HG02623 (cell line): ENCODE data around the gene ROR1.
"Not testable (repeated sequence)": the region's sequence is repeated elsewhere in the genome, so short reads cannot be mapped to it uniquely, and the experiment has no call there.

Experiments
- ATAC-seq: cut with Tn5 transposase; IDR thresholded peaks from one replicate; pipeline ENCODE4 v1.9.1; 2021; ENCODE audit warnings: moderate library complexity; ENCODE audit not compliant: unreplicated experiment

Gene ROR1

GRCh38 chr1:63790989-63791388, 17.2 kb downstream of the ROR1 start:
- ATAC-seq = no peak

GRCh38 chr1:63792152-63792551, 18.3 kb downstream of the ROR1 start:
- ATAC-seq = no peak

GRCh38 chr1:63793741-63794240, 20.0 kb downstream of the ROR1 start:
- no peak for ATAC-seq

- no peak for ATAC-seq
Measured at GRCh38 chr1:63794354-63794753, 20.5 kb downstream of the ROR1 start.

- no peak for ATAC-seq
Measured at GRCh38 chr1:63794939-63795378, 21.1 kb downstream of the ROR1 start.

- ATAC-seq = no peak
Measured at GRCh38 chr1:63795455-63795854, 21.6 kb downstream of the ROR1 start.

GRCh38 chr1:63797056-63797726, 23.4 kb downstream of the ROR1 start:
- ATAC-seq = no peak

GRCh38 chr1:63798284-63798683, 24.5 kb downstream of the ROR1 start:
- no peak for ATAC-seq

GRCh38 chr1:63799307-63799706, 25.5 kb downstream of the ROR1 start:
- no peak for ATAC-seq

GRCh38 chr1:63799820-63800219, 26.0 kb downstream of the ROR1 start:
- ATAC-seq = no peak

- no peak for ATAC-seq
Measured at GRCh38 chr1:63802109-63802508, 28.3 kb downstream of the ROR1 start.

- no peak for ATAC-seq
Measured at GRCh38 chr1:63804829-63805484, 31.1 kb downstream of the ROR1 start.

- ATAC-seq = no peak
Measured at GRCh38 chr1:63807046-63807445, 33.2 kb downstream of the ROR1 start.

GRCh38 chr1:63810936-63811469, 37.2 kb downstream of the ROR1 start:
- ATAC-seq = no peak

GRCh38 chr1:63812071-63812700, 38.4 kb downstream of the ROR1 start:
- no peak for ATAC-seq

- ATAC-seq = no peak
Measured at GRCh38 chr1:63813829-63814277, 40.0 kb downstream of the ROR1 start.

GRCh38 chr1:63816217-63816815, 42.5 kb downstream of the ROR1 start:
- not testable (repeated sequence) for ATAC-seq

- ATAC-seq = no peak
Measured at GRCh38 chr1:63817152-63817667, 43.4 kb downstream of the ROR1 start.

- ATAC-seq = no peak
Measured at GRCh38 chr1:63817700-63818099, 43.9 kb downstream of the ROR1 start.

GRCh38 chr1:63818567-63819325, 44.9 kb downstream of the ROR1 start:
- no peak for ATAC-seq
